ENCODE results near the gene INPP1. TPM values are rescaled to one million over a fixed set of nuclear protein-coding genes. Genes with fewer than 3 reads are reported as not detected.
"Not testable (repeated sequence)": the region's sequence is repeated elsewhere in the genome, so short reads cannot be mapped to it uniquely, and the experiment has no call there.

INPP1 gene
- total RNA-seq, 1 experiment from 2014 or later = 4.0 TPM

DNA sequence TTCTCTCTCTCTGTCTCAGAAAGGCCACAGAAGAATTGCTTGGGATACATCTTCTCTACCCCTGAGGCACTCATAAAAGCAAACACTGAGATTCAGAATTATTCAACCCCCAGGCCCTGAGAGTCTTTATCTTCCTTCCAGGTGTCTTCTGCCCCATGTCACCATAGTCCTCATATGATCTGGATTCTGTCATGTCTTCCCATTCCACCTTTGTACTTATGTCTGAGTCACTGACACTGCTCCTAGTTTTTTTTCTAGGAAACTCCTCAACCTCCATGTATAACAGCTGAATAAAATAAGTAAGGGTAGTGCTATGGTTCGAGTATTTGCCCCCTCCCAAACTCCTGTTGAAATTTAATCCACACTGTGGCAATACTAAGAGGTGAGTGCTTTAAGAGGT lies 35.4 kb upstream of the INPP1 start:
- intact Hi-C loops (cut with micrococcal nuclease) = no loop called here
- H3K4me2 ChIP-seq (ENCODE audit: low read length) = no peak overlapping the region
- CTCF ChIA-PET = no interaction called here
- no peaks in the 10 kb centered on the region for H4K20me1 ChIP-seq (ENCODE audit: low read length)
- H3K9me2 ChIP-seq (replicated peaks; ENCODE audit: low read length) = no peaks in the 10 kb centered on the region
- peaks cover 9% of the 10 kb centered on the region; the same call in 1 of the 2 replicates for H3K79me2 ChIP-seq (ENCODE audit: low read length)
- ATAC-seq = no peak
- POLR2A ChIA-PET (ENCODE audit: unreplicated experiment) = no interaction called here
- no peak for DNase-seq
- H3K27me3 ChIP-seq (ENCODE audit: low read length) = no peaks in the 10 kb centered on the region
- peaks cover 2% of the 10 kb centered on the region; the same call in 1 of the 2 replicates for H3K36me3 ChIP-seq (ENCODE audit: low read depth, low read length)
- H2AFZ ChIP-seq (ENCODE audit: low read length) = no peak overlapping the region
- TF ChIP-seq EZH2 (IDR thresholded peaks at IDR 0.05; ENCODE audit: low read length, unreplicated experiment) = no peak
- TF ChIP-seq, protein P1, sequence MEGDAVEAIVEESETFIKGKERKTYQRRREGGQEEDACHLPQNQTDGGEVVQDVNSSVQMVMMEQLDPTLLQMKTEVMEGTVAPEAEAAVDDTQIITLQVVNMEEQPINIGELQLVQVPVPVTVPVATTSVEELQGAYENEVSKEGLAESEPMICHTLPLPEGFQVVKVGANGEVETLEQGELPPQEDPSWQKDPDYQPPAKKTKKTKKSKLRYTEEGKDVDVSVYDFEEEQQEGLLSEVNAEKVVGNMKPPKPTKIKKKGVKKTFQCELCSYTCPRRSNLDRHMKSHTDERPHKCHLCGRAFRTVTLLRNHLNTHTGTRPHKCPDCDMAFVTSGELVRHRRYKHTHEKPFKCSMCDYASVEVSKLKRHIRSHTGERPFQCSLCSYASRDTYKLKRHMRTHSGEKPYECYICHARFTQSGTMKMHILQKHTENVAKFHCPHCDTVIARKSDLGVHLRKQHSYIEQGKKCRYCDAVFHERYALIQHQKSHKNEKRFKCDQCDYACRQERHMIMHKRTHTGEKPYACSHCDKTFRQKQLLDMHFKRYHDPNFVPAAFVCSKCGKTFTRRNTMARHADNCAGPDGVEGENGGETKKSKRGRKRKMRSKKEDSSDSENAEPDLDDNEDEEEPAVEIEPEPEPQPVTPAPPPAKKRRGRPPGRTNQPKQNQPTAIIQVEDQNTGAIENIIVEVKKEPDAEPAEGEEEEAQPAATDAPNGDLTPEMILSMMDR (conservative IDR thresholded peaks at IDR 0.05; ENCODE audit: low read depth, low read length) = no peak
- TF ChIP-seq EZH2phosphoT487 (IDR thresholded peaks at IDR 0.05; ENCODE audit: borderline replicate concordance, low read length) = no peak
- no peaks in the 10 kb centered on the region for H3K4me1 ChIP-seq (ENCODE audit: insufficient read depth, low read length)
- no peaks in the 10 kb centered on the region for H3K9me3 ChIP-seq (ENCODE audit: low read length)
- no TSS peak for BruUV-seq (replicated peaks)
- H3K9ac ChIP-seq (ENCODE audit: low read length) = no peak overlapping the region
- H3F3A ChIP-seq (ENCODE audit: low read length, unreplicated experiment) = no peaks in the 10 kb centered on the region
- no peak overlapping the region for H3K27ac ChIP-seq (ENCODE audit: low read length)
- no peak overlapping the region for H3K4me3 ChIP-seq (ENCODE audit: low read length)

GRCh38 chr2:190311893-190312634 lies 31.3 kb upstream of the INPP1 start:
- no peak overlapping the region for H3K27ac ChIP-seq (ENCODE audit: low read length)
- no peaks in the 10 kb centered on the region for H3K9me2 ChIP-seq (replicated peaks; ENCODE audit: low read length)
- BruUV-seq (replicated peaks) = no TSS peak
- no peak overlapping the region for H3K4me3 ChIP-seq (ENCODE audit: low read length)
- peaks cover 28% of the 10 kb centered on the region; the same call in 1 of the 2 replicates for H3K79me2 ChIP-seq (ENCODE audit: low read length)
- intact Hi-C loops (cut with micrococcal nuclease) = loop anchor here (10.0 kb wide), 1 partner anchor 547 kb away; the partner anchor contains the start of gene OSGEPL1
- no peak overlapping the region for H3K9ac ChIP-seq (ENCODE audit: low read length)
- no peaks in the 10 kb centered on the region for H3F3A ChIP-seq (ENCODE audit: low read length, unreplicated experiment)
- no peak for ATAC-seq
- no peaks in the 10 kb centered on the region for H3K9me3 ChIP-seq (ENCODE audit: low read length)
- H3K36me3 ChIP-seq (ENCODE audit: low read depth, low read length) = peaks cover 2% of the 10 kb centered on the region; the same call in 1 of the 2 replicates
- peaks cover 7% of the 10 kb centered on the region for H3K4me1 ChIP-seq (ENCODE audit: insufficient read depth, low read length)
- no peaks in the 10 kb centered on the region for H4K20me1 ChIP-seq (ENCODE audit: low read length)
- no peak for TF ChIP-seq EZH2 (IDR thresholded peaks at IDR 0.05; ENCODE audit: low read length, unreplicated experiment)
- TF ChIP-seq, protein P1 (conservative IDR thresholded peaks at IDR 0.05; ENCODE audit: low read depth, low read length) = no peak
- TF ChIP-seq EZH2phosphoT487 (IDR thresholded peaks at IDR 0.05; ENCODE audit: borderline replicate concordance, low read length) = no peak
- H3K27me3 ChIP-seq (ENCODE audit: low read length) = no peaks in the 10 kb centered on the region
- H3K4me2 ChIP-seq (ENCODE audit: low read length) = no peak overlapping the region
- POLR2A ChIA-PET (ENCODE audit: unreplicated experiment) = no interaction called here
- CTCF ChIA-PET = no interaction called here
- DNase-seq = no peak
- H2AFZ ChIP-seq (ENCODE audit: low read length) = no peak overlapping the region

GRCh38 chr2:190312635-190313025 lies 30.8 kb upstream of the INPP1 start:
- not testable (repeated sequence) for ATAC-seq; DNase-seq; H3K4me1 ChIP-seq (ENCODE audit: insufficient read depth, low read length); H3K36me3 ChIP-seq (ENCODE audit: low read depth, low read length); H4K20me1 ChIP-seq (ENCODE audit: low read length); BruUV-seq (replicated peaks); H3K27ac ChIP-seq (ENCODE audit: low read length); H3F3A ChIP-seq (ENCODE audit: low read length, unreplicated experiment); H3K27me3 ChIP-seq (ENCODE audit: low read length); H3K9ac ChIP-seq (ENCODE audit: low read length); H3K4me3 ChIP-seq (ENCODE audit: low read length); H3K9me2 ChIP-seq (replicated peaks; ENCODE audit: low read length); H3K9me3 ChIP-seq (ENCODE audit: low read length); H2AFZ ChIP-seq (ENCODE audit: low read length); H3K4me2 ChIP-seq (ENCODE audit: low read length)
- ChIA-PET POLR2A (ENCODE audit: unreplicated experiment) (interaction anchor here (0.7 kb wide), 1 partner anchor 313 kb away, joined by 3 read pairs; no protein-coding TSS in a partner anchor), CTCF (interaction anchor here (0.6 kb wide), 1 partner anchor 80 kb away, joined by 4 read pairs; no protein-coding TSS in a partner anchor)
- peaks cover 34% of the 10 kb centered on the region; the same call in 1 of the 2 replicates for H3K79me2 ChIP-seq (ENCODE audit: low read length)
- intact Hi-C loops (cut with micrococcal nuclease) = loop anchor here (10.0 kb wide), 1 partner anchor 548 kb away; the partner anchor contains the start of gene OSGEPL1

Data from PC-3 (cell line).